HG03139 (cell line): ENCODE results near the gene TPSB2.
"Not testable (repeated sequence)": the region's sequence is repeated elsewhere in the genome, so short reads cannot be mapped to it uniquely, and the experiment has no call there.

Experiments
- ATAC-seq: cut with Tn5 transposase; IDR thresholded peaks from one replicate; pipeline ENCODE4 v1.9.1; 2021; ENCODE audit not compliant: unreplicated experiment

The TPSB2 gene

DNA sequence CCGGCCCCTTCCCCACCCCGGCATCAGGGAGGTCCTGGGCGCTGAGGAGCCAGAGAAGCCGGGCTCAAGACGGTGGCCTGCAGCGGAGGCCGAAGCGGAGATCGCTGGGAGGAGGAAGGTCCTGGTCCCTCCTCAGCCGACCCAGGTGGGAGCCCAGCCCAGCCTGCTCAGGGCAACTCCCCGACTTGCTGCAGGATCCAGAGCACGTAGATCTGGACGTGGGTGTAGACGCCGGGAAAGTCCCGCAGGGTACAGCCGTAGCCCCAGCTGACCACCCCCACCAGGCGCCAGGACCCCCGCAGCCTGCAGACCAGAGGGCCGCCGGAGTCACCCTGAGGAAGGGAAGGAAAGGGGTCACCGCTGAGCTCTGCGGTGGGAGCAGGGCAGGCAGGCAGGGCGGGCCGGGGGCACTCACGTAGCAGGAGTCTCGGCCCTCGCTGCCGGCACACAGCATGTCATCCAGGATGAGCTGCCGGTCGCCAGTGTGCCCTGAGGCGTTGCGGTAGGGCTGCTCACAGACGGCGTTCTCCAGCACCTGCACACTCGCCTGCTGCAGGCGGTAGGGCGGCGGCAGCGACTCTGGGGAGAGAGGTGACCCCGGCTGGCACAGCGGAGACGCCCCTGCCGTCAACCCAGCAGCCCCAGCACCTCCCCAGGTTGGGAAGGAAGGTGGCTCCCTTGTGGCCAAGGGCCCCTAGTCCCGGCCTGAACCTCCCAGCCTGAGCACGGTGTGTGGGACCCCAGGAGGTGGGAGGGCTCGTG, 31.3 kb upstream of the TPSB2 start:
- no peak for ATAC-seq

DNA sequence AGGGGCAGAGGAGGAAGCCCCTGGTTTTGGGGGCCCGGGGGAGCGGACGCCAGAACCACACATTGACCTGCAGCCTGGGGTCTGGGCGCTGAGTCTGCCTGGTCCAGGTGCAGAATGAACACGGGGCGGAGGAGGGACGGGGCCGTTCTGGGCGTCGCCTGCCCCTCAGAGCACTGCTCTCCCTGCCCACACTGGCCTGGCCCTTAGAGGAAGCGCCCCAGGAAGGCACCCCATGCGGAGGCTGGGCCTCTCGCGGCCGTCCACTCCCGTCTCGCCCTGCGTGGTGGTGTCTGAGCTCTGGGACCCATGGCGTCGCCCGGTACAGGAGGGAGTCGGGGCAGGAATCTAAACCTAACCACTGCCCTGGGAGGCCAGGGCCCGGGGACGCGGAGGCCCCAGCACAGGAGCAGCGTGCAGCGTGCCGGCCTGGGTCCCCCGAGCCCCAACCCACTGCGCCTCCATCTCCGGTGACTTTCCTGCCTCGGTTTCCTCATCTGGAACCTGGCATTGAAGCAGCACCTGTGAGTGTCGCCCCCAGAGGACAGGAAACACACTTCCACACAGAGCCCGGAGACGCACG, 30.2 kb upstream of the TPSB2 start:
- no peak for ATAC-seq

DNA sequence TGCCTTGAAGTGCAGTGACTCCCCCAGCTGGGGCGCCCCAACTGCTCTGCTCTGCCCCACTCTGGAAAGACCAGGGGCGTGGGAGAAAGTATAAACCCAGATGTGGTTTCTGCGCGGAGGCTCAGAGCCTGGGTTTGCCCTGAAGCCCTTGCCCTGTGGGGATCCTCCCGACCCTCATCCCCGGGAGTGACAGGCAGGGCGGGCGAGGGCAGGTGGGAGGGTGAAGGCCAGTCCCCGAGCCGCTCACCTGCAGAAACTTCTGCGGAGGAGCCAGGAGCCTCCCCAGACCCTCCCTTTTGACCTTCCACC, 29.7 kb upstream of the TPSB2 start:
- no peak for ATAC-seq

DNA sequence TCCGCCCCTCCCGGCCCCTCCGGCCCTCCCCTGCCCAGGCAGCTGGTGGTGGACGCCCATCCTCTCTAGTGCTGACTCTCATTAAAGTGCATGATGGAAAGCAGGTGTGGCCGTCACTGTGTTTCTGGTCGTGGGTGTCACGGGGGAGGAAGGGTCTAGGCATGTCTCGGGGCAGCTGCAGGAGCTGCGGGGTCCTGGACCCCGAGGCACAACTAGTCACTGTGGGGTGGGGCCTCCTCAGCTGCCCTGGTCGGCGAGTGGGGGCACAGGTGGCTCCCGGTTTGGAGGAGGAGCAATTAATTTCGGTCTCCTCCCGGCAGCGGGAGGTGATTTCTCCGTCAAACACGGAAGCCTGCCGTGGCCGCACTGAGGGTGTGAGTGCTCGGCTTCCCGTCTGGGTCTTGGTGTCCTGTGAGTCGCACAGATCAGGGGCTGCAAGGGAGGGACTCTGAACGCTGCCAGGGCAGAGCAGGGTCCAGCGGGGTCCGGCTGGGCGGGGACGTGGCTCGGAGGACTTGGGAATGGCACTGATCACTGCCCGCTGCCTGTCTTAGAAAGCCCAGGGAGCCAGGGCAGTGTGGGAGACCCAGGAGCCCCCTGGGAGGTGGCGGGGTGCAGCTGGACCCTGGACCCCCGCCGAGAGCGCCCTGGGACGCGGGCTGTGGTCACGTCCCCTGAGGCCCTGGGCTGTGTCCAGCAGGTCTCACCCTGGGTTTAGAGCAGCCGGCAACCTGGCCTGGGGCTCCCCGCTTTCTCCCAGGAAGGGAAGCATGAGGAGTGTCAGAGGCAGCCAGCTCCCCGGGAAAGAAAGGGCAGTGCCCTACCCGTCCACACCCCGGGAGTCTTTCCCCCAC, 29.1 kb upstream of the TPSB2 start:
- ATAC-seq = no peak

DNA sequence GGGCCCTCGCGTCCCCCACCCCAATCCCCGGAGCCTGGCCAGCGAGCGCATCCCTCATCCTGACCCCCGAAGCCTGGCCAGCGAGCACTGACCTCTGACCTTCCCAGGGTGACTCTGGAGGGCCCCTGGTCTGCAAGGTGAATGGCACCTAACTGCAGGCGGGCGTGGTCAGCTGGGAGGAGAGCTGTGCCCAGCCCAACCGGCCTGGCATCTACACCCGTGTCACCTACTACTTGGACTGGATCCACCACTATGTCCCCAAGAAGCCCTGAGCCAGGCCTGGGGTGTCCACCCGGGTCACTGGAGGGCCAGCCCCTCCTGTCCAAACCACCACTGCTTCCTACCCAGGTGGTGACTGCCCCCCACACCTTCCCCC, 28.2 kb upstream of the TPSB2 start:
- no peak for ATAC-seq

DNA sequence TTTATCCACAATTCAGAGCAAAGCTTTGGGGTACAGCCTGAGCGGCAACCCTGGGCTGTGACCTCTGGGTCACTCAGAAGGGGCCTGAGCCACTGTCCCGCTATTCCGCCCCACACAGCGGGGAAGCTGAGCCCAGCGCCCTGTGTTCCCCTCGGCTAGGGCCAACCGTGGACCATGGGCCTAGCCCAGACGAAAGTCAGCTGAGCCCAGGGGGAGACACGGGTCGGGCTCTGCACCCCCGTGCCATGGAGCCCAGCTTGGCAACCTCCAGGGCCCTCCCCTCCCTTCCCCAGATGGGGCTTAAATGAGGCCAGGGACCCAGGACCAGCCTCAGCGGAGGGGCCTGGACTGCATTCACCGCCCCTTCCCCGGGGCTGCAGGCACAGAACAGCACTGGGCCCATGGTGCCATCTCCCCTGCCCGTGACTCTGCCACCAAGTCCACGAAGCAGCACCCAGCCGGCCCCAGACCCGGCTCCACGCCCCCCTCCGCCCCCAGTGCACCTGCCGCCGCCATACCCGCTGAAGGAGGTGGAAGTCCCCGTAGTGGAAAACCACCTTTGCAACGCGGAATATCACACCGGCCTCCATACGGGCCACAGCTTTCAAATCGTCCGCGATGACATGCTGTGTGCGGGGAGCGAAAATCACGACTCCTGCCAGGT, 27.7 kb upstream of the TPSB2 start:
- no peak for ATAC-seq

DNA sequence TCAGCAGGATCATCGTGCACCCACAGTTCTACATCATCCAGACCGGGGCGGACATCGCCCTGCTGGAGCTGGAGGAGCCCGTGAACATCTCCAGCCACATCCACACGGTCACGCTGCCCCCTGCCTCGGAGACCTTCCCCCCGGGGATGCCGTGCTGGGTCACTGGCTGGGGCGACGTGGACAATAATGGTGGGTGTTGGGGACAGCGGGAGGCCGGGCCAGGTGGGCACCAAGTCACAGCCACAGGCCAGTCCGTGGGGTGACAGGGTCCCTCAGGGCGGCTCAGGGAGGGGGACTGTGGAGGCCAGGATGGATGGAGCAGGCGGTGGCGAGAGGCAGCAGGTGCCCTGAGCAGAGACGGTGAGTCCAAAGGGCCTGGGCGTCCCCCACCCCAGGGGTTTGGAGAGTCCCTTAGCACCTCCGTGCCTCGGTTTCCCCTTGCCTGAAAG, 26.9 kb upstream of the TPSB2 start:
- no peak for ATAC-seq

DNA sequence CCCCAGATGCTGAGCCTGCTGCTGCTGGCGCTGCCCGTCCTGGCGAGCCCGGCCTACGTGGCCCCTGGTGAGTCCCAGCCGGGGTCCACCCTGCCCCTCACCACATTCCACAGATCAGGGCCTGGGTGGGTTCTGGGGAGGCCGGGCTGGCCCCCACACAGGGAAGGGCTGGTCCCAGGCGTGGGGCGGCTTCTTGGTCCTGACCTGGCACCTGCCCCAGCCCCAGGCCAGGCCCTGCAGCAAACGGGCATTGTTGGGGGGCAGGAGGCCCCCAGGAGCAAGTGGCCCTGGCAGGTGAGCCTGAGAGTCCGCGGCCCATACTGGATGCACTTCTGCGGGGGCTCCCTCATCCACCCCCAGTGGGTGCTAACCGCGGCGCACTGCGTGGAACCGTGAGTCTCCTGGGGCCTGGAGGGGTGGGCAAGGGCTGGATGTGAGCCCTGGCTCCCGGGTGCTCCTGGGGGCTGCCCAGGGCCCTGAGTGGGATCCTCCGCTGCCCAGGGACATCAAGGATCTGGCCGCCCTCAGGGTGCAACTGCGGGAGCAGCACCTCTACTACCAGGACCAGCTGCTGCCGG, 26.4 kb upstream of the TPSB2 start:
- not testable (repeated sequence) for ATAC-seq

DNA sequence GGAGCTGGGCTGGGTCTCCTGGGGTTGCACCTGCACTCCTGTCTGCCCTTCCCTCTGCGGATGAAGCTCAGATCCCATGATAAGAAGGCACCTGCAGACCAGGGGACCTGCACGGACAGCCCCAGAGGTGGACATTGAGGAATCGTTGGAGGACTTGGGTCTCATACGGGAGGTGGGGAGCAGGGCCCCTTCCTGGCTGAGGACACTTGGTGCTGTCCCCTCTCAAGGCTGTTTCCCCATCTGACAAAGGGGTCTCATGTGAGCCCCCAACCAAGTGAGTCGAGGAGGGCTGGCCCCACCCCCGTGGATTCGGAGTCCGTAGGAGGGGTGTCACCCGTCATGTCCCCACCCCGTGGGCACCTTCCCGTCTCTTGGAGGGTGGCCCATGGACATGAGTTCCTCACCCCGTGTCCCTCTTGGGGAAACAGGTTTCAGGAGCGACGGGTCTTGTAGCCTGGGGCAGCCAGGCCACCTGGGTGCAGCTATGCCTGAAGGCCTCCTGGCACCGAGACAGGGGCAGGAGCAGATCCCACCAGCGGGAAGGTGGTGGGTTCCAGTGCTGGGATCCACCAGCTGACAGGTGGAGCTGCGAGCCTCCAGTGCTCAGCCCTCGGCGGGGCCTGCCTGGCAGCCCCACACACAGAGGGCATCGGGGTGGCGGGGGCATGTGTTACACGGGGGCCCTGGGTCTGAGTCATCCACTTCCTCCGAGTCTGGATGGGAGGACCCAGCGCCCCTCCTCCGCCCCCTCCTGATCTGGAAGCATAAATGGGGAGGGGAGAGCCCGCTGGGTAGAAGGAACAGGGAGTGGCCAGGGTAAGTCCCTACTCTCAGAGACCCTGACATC, 25.5 kb upstream of the TPSB2 start, which contains the start of gene TPSD1:
Gene TPSD1, plus strand, starts transcription at position 794 of the 847 bp plus-strand sequence. CDS start 212 bp downstream, outside the sequence.
- not testable (repeated sequence) for ATAC-seq

DNA sequence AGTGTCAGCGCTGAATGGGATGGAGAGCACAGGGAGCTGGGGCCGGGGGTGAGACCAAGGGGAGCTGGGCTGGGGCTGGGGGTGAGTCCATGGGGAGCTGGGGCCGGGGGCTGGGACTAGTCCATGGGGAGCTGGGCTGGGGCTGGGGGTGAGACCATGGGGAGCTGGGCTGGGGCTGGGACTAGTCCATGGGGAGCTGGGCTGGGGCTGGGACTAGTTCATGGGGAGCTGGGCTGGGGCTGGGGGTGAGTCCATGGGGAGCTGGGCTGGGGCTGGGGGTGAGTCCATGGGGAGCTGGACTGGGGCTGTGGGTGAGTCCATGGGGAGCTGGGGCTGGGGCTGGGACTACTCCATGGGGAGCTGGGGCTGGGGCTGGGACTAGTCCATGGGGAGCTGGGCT, 24.8 kb upstream of the TPSB2 start:
- not testable (repeated sequence) for ATAC-seq

DNA sequence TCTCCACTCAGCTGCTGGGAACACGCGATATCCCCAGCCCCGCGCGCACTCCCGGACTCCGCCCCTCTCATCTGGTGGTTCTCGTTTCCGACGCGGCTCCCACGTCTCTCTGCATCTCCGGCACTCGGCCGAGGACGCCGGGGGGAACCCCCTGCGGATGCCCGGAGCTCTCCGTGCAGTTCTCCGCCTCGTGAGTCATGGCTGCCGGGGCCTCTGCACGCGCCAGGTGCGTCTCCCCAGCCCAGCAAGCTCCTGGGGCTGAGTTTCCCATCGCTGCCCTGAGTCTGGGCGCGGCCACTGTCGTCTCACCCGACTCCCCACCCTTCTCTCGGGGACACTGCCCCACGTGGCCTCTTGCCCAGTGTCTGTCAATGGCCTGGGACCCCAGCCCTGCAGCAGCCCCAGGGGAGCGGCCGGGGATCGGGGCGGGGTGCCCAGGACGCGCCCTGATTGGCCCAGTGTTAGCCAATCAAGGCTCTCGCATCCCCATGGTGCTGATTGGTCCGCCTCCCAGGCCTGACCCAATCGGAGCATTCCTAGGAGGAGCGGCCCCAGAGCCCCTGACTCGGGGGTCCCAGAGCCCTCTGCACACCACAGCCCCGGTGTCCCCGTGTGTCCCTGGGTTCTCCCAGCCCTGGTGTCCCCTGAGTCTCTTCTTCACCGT, 23.8 kb upstream of the TPSB2 start:
- ATAC-seq = not testable (repeated sequence)

DNA sequence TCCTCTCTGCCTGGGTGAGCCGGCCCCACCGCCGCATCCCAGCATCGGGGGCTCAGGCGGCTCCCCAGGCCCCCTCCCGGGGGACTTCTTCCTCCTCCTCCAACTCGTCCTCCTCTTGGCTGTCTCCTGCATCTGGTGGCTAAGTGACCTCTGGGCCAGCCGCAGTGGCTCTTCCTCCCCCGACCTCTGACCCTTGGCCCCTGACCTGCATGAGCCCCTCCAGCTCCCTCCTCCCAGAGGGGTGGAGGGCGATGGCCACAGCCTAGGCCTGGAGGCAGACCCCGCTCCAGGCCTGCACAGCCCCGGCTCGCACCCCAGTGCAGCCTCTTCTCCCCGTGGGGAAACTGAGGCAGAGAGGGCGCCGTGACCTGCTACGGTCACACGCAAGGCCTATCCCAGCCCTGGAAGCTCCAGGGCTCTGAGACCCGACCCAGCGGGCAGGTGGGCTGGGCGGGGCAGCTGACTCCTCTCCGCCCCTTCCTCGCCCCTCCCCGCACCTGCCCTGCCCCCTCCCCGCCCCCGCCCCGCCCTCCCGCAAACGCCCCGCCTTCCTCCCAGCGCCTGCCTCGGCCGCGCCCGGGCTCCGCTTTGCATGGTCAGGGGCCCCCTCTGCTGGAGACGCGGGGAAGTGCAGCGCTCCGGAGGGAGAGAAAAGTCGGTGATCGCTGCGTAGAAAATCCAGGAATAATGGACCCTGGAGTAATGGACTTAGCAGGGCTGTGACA, 19.2 kb upstream of the TPSB2 start:
- not testable (repeated sequence) for ATAC-seq

DNA sequence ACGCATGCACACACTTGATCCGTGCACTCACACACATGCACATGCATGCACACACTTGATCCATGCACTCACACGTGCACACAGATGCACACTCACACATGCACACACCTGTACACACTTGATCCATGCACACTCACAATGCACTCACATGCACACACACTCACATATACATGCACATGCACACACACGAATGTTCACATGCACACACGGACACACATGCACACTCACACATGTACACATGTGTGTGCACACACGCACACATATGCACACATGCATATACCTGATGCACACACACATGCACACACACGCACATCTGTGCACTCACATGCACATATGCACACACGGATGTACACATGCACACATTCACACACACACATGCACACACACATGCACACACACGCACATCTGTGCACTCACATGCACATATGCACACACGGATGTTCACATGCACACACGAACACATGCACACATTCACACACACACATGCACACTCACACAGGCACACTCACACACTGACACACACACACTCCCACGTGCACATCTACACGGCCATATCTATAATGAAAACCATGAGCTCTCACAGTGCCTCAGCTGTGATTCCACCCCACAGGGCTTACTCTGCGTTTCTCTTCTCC, 18.0 kb upstream of the TPSB2 start:
- not testable (repeated sequence) for ATAC-seq

DNA sequence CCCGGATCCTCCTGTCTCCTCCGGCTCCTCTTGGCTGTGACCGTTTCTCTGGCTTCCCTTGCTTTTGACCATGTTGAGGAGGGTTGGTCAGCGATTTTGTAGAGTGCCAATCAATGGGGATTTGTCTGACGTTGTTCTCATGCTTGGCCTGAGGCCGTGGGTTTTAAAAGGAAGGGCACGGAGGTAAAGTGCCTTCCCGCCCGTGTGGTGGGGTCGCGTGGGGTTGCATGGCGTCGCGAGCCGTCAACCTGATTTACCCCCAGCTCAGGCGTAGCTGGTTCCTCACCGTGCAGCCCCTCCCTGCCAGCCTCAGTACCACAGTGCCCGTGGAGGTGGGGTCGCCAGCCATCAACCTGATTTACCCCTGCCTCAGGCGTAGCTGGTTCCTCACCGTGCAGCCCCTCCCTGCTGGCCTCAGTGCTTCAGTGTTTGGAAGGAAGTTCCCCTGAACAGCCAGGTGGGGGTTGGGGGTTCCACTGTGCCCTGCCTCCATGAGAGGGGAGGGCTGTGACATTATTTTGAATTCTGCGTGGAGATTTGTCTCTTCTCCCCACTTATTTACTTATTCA, 15.6 kb upstream of the TPSB2 start:
- ATAC-seq = no peak

DNA sequence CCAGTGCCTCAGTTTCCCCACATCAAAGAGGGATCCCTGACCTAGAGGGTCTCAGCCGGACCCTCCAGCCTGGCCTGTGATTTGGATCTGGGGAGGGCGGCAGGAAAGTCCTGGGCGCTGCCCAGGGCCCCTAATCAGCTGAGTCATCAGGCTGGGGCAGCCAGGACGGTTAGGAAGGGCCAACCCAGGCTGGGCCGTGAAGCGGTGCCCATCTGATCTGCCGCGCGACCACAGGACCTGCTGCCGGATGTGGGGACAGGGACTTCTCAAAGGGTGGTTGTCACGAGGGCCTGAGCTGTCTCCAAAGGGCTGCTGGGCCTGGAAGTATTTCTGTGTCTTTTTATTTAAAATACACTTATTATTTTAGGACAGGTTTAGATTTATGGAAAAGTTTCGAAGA, 14.9 kb upstream of the TPSB2 start:
- no peak for ATAC-seq

DNA sequence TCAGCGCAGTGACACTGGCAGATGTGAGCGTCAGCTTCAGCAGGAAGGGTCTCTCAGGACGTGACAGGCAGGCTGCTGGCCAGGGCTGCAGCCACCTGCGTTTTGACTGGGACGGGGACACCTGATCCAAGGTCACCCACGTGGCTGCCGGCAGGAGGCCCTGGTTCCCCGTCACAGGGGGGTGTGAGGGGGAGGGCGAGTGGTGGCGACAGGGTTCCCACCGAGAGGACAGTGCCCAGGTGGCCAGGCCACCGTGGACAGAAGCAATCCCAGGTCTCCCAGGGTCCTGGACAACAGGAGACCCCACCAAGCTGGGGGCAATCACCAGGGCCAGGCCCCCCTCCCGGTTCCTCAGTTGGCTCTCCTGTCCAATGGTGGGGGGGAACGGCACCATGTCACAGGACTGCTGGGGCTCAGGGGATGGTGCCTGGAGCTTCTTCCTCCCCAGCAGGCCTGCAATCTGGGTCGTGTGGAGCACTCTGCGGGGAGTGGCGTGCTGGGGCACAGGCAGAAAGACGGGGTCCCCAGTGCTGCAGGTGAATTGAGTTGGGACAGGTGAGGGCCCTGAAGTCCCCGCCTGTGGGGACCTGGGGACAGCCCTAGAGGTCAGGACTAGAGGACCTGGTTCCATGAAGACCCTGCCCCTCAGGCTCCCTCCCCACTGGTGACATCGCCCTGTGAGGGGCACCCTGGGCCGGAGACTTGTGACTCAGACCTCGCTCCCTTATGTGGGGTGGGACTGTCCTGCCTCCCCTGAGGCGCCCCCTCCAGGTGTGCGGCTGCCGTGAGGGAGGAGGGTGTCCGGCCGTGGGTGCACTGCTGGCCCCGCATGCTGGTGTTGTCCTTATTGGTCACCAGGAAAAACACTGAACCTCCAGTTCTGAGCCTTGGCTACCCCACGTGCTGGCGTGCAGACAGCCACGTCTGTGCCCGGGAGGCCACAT, 14.2 kb upstream of the TPSB2 start:
- not testable (repeated sequence) for ATAC-seq

DNA sequence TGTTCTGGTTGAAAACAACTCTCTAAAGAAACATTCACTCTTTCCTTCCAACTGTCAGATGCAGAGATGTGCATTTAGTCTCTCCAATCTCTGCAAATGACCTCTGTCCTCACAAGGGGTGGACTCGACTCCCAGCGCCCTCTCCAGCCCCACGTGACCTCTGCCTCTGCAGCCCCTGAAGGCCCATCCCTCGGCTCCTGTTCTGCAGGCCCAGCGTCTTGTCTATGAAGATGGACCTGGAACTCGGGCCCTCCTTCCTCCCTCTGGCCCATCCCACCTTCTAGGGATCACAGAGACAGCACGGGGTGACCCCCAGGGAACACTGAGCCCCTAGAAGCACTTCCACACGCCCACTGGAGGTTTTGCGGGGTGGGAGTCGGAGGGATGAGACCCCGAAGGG, 13.4 kb upstream of the TPSB2 start:
- ATAC-seq = not testable (repeated sequence)
